SKM-1 treated with dmso at 0.1 percent for 144 hours (cell line): ENCODE results near the gene PPM1H.
A peak's percentile ranks its signal among the peaks of the same experiment; 100 is the strongest.
"Not testable (repeated sequence)": the region's sequence is repeated elsewhere in the genome, so short reads cannot be mapped to it uniquely, and the experiment has no call there.

Experiments
- DNase-seq: peaks from one replicate; lab custom pipeline; 2025; ENCODE audit not compliant: unreplicated experiment; lab: John Stamatoyannopoulos, UW

PPM1H gene

DNA sequence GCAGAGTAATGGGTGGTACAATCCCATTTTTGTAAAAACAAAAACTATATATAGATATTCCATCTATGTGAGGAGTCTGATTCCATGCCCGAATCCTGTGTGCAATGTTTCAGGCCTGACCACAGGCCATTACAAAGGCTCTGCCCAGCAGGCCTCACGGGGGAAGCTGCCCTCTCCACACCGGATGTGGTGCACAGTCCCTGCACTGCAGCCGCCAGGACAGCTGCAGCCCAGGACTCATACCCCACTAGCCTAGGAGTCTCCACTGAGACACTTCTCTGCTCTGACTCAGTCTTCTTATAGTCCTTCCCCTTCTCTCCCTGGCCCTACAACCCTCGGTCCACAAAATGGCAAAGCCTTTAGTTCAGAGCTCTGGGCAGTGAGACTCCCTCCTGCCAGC, 190.4 kb downstream of the PPM1H start:
- no peak for DNase-seq

DNA sequence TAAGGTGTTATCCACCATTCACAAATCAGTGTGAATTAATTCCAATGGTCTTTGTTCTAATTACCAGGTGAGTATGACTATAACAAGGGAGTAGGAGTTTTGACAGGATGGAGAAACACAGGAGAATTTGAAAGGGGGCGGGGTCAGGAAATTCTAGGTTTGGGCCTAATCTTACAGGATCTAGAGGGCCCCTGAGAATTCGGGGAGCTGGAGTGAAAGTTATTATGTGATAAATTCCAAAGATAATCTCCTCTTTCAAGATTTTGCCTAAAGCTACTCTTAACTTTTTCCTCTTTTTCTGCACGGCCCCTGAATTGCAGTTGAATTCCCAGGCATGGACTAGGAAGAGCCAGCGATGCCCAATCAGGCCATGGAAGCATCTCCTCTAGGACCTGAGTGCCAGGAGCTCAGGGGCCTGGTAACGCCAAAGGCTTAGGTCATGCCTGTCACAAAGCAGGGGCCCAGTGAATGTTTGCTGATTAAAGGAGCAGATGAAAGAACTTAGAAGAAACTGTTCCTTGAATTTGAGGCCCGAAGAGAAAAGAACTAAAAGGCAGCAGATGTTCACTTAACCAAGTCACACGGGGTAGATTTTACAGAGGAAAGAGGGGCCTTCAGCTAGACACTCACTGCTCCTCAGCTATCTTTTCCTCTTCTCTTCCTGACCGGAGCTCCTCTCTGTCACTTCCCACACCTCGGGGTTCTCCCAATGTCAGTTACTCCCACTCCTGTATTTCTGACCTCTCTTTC, 195.5 kb downstream of the PPM1H start:
- no peak for DNase-seq

DNA sequence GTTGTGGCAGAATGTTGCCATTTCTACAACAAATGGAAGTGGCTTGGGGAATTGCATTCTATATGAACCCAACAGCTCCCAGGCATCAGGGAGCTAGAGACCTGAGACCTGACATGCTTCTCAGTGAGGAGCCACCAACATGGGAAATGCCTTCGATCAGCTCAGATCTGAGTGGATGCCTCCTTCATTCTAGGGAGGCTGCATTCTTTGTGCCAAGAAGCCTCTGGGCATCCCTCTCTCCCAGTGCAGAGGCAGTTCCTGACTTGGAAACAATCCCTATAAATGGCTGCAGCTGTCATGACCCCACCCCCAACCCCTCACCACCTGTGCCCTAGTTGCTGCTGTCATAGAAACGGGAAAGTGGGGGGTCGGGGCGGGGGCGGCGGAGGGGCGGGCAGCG, 196.3 kb downstream of the PPM1H start:
- no peak for DNase-seq

DNA sequence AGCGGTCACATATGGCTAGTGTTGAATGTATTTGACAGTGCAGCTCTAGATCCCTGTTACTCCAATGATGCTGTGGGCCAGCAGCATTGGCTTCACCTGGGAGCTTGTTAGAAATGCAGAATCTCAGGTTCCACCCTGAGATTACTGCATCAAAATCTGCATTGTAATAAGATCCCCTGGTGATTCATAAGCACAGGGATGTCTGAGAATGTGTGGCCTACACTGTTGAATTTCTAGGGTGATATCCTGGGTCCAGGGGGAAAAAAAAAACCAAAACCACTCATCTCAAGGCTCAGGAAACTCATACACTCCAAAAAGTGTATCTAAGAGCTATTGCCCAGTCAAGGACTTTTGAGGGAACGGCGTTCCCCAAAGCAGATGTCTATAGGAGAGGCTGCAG, 196.8 kb downstream of the PPM1H start:
- DNase-seq, result no peak

DNA sequence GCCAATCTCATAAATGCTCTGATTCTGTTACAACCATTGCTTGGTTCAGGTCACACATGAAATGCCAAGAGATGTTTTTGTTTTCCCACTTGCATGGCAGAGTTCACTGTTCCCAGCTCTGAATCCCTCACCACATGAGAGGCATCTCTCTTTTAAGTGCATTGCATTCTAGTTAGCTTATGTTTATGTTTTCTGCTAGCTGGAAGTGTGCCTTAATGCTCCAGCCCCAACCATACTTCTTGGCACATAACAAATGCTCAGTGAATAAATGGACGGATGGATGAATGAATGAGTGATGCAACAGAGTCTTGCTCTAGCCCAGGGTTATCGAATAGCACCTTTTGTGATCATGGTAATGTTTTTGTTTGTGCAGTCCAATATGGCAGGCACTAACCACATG, 197.3 kb downstream of the PPM1H start:
- DNase-seq, result no peak

DNA sequence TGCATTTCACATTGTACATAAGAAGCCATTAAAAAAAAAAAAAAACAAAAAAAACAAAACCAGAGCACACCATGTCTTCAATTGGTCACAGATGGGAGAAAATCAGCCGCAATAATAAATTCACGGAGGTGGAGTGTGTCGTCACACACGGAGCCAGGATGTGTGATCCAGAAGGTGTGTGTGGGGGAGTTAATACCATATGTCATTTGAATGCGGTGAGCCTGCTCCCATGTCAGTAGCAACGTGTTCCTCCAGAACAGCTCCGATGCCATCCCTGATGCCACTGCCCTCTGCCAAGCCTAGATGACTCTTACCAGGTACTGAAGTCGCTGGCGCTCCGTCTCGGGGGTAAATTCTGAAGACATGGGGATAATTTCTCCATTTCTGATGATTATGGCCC, 197.8 kb downstream of the PPM1H start:
- no peak for DNase-seq

DNA sequence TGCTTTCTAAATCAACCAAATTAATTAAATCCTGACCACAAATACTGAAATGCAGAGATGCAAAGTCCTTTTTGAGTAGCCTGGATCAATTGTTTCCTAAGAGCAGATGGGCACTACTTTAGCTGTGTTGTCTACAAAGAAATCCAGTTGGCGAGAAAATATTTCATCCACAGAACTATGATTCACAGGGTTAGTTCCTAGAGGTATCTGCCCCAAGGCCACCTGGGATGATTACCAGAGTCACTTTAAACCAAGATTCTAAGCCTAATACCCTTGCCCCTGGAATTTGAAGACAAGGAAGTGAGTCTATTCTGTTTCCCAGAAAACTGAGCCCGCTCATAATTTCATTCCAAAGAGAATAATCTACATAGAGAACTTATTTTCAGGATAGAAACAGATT, 198.4 kb downstream of the PPM1H start:
- DNase-seq, result no peak

DNA sequence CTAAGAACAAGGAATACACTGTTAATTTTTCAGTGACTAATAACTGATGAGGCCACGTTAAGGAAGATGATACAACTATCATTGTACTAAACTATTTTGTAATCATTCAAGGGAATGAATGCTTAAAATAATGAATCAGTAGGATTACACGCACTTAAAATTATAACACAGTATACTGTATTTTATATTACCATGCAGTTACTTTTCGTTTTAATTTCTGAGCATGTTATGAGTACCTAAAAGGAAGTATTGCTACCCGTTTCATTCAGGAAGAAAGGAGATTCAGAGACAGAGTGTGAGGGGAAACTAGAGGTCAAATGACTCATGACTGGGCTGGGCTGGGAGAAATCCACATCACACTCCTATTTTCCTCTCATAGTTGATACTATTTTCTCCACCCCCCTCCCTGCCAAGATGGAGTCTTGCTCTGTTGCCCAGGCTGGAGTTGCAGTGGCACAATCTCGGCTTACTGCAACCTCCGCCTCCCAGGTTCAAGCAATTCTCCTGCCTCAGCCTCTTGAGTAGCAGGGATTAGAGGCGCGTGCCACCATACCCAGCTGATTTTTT, 202.0 kb downstream of the PPM1H start:
- DNase-seq, result peak; percentile 1

DNA sequence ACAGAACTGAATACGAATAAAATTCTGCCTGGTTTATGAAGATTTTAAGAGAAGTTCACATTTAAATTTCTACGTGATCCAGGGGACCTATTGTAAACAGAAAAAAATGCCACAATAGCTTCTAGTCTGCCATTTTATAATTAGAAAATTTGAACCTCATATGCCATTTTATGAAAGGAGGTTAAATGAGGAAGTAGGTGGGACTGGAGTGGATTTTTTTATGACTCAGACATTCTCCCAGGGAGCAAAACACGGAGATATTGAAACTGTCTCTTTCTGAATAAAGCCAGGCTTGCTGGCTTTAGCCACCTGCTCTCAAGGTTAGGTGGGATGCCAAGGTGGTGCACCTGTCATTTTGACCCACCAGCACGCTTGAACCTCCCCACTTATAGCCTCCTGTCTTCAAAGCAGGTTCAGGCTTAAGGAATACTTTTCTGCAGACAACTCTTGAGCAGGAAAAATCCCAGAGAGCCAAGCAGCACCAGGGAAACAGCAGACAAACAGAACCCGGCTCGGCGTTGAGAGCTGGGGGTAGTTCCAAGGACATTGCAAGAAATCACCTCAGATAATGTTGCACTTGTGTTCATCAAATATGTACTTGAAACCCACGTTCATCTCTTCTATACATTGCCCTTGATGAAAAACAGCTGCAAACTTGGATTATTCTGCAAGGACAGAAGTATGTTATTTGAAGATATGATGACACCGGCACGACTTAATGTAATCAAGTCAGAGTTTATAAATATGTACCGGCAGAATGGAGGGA, 203.7 kb downstream of the PPM1H start:
- peak; percentile 32 for DNase-seq

DNA sequence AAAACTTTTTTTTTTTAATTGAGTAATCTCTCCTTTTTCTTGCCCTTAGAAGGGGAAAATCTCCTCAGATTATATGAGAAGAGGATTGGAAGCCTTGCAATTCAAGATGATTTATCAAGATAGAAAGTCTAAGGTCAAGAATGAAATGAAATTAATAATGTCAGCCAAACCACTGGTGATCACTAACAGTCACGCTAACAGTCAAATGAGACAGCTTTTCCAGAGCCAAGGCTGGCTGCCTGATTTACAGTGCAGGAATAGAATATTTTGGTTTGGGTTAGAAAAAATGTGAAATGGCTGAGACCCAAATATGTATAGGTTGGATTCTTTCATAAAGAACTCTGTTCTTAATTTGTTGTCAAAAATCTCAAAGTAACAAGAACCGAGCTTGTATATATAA, 204.3 kb downstream of the PPM1H start:
- DNase-seq, result no peak

DNA sequence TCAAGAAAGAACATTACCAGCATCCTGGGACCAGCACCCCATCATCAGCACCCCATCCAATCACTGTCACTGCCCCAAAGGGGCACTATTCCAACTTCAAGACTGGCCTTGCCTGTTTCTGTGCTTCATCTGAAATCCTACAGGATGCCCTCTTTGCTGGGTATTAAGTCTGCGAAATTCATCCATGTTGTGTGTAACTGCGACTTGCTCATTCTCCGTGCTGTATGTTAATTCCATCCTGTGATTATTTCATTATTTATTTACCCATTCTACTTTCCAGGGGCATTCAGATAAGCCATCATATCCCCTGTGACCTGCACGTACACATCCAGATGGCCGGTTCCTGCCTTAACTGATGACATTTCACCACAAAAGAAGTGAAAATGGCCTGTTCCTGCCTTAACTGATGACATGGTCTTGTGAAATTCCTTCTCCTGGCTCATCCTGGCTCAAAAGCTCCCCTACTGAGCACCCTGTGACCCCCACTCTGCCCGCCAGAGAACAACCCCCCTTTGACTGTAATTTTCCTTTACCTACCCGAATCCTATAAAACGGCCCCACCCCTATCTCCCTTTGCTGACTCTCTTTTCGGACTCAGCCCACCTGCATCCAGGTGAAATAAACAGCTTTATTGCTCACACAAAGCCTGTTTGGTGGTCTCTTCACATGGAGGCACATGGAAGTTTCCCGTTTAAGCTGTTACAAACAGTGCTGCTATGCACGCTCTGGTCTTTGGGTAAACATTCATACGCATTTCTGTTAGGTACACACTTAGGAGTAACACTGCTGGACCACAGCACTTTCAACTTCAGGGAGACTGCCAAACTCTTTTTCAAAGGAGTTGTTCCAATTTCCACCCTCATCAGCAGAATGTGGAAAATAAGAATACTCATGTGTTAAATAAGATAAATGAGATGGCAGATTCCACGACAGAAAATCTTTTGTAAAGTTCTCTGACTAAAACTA, 205.1 kb downstream of the PPM1H start:
- not testable (repeated sequence) for DNase-seq

DNA sequence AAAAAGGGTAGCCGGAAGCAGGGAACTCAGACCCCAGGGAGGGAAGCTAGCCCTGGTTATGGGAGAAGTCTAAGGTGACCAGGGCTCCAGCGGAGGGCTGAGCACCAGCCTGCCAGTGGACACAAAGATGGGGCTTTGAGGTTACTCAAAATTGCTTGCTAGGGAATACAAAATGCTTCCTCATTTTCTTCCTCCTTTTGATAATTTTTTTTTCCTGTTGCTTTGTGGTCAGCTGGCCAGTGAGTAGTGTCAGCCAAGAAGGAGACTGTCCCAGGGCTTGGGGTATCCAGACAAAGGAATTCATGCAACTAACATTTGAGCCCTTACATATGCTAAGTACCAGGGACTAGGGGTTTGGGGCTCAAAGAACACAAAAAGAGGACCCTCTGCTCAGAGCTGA, 206.2 kb downstream of the PPM1H start:
- peak; percentile 5 for DNase-seq

DNA sequence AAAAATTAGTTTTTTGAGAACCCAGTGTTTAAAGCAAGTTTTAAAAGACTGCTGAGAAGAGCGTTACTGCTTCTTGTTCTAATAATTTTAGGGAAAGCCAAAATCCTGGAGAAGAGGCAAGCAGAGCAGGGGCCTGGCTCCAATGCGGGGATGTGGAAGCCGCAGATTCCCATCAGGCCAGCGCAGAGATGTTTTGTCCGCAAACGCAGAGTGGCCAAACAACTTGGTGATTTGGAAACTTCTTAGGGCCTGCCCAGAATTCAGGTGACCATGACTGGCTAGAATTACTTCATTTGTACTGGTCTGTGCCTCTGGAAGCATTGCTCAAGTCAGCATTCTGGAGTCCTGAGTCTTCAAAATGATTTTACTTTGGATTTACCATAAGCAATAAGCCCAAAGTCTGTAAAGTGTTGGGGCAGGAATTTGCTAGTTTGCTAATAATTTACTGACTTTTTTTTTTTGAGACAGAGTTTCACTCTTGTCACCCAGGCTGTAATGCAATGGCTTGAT, 208.4 kb downstream of the PPM1H start:
- DNase-seq, result no peak

DNA sequence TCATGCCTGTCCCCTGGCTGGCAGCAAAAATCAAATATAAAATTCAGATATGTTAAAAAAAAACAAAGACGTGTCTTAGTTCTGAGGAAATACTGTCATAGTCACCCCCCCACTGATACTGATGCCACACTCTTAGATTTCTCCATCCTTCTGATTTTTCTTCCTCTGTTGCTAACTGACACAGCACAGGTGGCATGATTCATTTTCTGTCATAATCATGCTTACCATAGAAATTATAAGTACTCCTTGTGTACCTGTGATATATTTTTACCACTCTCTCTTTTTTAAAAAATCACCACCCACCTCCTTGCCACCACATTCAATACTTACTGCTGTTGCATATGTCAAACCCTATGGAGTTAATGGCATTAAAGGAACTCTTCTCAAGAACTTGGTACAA, 209.2 kb downstream of the PPM1H start:
- no peak for DNase-seq

DNA sequence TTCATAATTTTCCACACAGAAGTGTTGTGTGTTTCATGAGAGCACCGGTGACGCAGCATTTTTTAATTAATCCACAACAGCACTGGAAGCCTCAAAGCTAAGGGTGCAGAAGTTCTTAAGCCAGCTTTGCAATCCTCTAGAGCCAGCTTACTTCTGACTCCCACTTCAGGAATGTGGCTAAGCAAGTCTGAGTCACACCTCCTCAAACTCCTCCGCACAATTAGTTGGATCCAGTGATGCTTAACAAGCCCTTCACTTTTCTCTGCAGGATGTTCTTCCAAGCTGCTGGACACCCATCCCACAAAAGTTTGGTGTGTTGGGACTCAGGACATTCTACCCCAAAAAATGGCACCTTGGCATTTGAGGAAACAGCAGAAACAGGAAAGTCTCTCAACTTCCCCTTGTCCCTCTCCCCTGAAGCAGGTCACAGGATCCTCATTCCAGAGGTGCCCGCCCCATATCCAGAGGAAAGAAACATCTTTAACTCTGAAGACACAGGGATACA, 210.0 kb downstream of the PPM1H start:
- DNase-seq, result no peak

DNA sequence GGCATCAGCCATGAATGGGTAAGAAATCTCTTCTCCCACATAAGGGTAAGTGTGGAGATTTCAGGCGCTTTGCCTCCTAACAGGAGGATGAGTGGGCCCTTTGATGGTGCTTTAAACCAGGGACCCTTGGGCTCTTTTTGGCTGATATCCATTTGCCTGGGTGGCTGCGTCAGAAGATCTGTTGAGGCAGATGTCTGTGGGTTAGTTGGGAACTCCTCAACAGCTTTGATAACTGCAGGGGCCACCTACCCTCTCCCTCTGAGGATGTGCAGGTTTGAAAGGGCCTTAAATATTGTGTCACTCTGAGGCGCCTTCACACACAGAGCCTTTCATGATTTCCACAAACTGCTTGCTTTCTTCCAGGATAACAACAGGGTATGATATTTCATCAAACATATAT, 210.7 kb downstream of the PPM1H start:
- DNase-seq, result no peak

DNA sequence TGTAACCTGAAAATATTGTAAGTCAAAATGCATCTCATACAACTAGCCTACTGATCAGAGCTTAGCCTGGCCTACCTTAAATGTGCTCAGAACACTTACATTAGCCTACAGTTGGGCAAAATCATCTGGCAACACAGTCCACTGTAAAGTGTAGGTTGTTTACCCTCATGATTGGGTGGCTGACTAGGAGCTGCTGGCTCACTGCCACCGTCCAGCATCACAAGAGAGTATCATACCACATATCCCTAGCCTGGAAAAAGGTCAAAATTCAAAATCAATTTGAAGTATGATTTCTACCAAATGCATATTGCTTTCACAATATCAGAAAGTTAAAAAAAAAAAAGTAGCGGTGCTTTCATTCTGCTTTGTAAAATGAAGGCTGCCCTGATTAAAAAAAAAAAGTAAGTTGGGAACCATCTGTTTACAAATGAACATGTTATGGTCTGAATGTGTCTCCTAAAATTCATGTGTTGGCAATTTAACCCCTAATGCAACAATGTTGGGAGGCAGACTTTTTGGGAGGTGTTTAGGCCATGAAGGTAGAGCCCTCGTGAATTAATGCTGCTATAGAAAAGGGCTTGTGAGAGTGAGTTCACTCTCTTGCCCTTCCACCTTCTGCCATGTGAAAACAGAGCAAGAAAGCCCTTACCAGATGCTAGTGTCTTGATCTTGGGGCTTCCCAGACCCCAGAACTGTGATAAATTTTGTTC, 211.8 kb downstream of the PPM1H start:
- DNase-seq, result no peak

DNA sequence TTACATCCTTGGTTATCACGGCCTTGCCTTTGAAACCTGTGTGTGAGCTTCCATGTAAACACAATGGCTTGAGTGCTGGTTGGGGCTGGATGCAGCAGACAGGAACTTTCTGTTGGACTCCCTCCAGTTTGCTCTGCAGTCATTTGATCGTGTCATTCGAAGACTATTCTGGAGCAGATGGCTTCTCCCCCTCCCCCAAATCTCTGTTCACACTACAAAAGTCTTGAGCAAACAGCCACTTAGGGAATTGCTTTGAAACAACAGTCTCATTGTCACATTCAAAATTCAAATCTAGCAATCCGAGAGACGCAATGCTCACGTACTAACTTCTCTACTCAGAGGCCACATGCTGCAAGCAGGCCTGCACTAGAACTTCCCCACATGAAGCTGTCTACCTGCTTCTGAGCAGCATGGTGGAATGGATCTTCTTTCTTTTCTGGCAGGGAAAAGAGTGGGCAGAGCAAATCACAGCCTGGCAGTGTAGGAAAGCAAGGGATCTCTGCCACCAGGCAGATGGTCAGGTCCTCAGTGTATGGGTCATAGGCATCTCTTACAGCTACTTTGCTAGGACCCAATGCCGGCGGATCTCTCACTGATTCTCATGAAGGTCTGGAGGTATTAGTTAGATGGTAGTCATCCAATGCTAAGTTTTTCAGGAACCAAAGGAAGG, 214.2 kb downstream of the PPM1H start:
- DNase-seq, result no peak

DNA sequence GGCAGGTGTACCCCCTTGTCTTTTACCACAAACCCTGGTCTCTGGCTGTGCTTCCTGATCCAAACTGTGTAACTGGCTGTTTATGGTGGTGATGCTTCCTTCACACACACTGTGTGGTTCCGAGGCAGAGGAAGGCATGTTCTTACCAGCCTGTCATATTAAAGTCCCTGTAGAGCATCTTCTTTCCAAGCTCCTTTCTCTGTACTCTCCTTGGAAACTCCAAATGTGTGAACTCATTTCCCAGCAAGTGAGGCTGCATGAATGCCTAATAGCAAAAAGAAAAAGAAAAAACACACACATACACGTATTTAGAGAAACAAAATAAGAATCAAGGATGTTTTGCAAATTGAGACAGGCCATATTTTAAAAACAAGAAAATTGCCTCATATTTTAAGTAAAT, 214.9 kb downstream of the PPM1H start:
- no peak for DNase-seq
